ENCODE measurements around the gene FAM210A. TPM values are rescaled to one million over a fixed set of nuclear protein-coding genes. Genes with fewer than 3 reads are reported as not detected.

FAM210A gene
- total RNA-seq, 1 experiment from 2014 or later = 29.3 TPM

GRCh38 chr18:13624563-13625237 is 101.7 kb downstream of the FAM210A start:
- intact Hi-C loops (cut with micrococcal nuclease; ENCODE audit: unreplicated experiment) = no loop called here
- CTCF ChIA-PET = no interaction called here
- H3K27me3 ChIP-seq (ENCODE audit: insufficient read depth, low read depth) = peaks cover 82% of the 10 kb centered on the region

GRCh38 chr18:13623871-13624270 is 102.5 kb downstream of the FAM210A start:
- no peaks in the 10 kb centered on the region for H3K36me3 ChIP-seq (ENCODE audit: low read depth)
- H3K9me2 ChIP-seq (ENCODE audit: insufficient read depth) = no peaks in the 10 kb centered on the region
- H3K79me2 ChIP-seq (ENCODE audit: low read depth) = no peaks in the 10 kb centered on the region
- H3K4me2 ChIP-seq = no peak overlapping the region
- DNase-seq = no peak
- H3K27ac ChIP-seq = no peak overlapping the region
- no peaks in the 10 kb centered on the region for H4K20me1 ChIP-seq (ENCODE audit: insufficient read depth)
- no TSS peak for BruUV-seq (replicated peaks)
- intact Hi-C loops (cut with micrococcal nuclease; ENCODE audit: unreplicated experiment) = no loop called here
- no peaks in the 10 kb centered on the region for H3K4me1 ChIP-seq (replicated peaks; ENCODE audit: insufficient read depth)
- no peaks in the 10 kb centered on the region for H3F3A ChIP-seq (ENCODE audit: insufficient read depth, low read depth)
- no peak overlapping the region for H2AFZ ChIP-seq
- H3K4me3 ChIP-seq = no peak overlapping the region
- H3K9me3 ChIP-seq (ENCODE audit: insufficient read depth, low read depth) = no peaks in the 10 kb centered on the region
- TF ChIP-seq EZH2 (IDR thresholded peaks at IDR 0.05; ENCODE audit: low read depth) = no peak
- no peak for TF ChIP-seq CTCF (conservative IDR thresholded peaks at IDR 0.05)
- H3K27me3 ChIP-seq (ENCODE audit: insufficient read depth, low read depth) = peaks cover 82% of the 10 kb centered on the region
- POLR2A ChIA-PET (ENCODE audit: unreplicated experiment) = no interaction called here
- CTCF ChIA-PET = no interaction called here

More at GRCh38 chr18:13624563-13625237, 101.7 kb downstream of the FAM210A start:
- no peak overlapping the region for H3K4me2 ChIP-seq
- no peaks in the 10 kb centered on the region for H3K36me3 ChIP-seq (ENCODE audit: low read depth)
- no peak overlapping the region for H2AFZ ChIP-seq
- DNase-seq = no peak
- BruUV-seq (replicated peaks) = no TSS peak
- H3K4me3 ChIP-seq = no peak overlapping the region
- no peaks in the 10 kb centered on the region for H3K9me2 ChIP-seq (ENCODE audit: insufficient read depth)
- POLR2A ChIA-PET (ENCODE audit: unreplicated experiment) = no interaction called here
- H3K4me1 ChIP-seq (replicated peaks; ENCODE audit: insufficient read depth) = no peaks in the 10 kb centered on the region
- no peaks in the 10 kb centered on the region for H3K9me3 ChIP-seq (ENCODE audit: insufficient read depth, low read depth)
- H3K79me2 ChIP-seq (ENCODE audit: low read depth) = no peaks in the 10 kb centered on the region
- H4K20me1 ChIP-seq (ENCODE audit: insufficient read depth) = no peaks in the 10 kb centered on the region
- no peak overlapping the region for H3K27ac ChIP-seq
- TF ChIP-seq EZH2 (IDR thresholded peaks at IDR 0.05; ENCODE audit: low read depth) (no peak), CTCF (conservative IDR thresholded peaks at IDR 0.05) (no peak)
- no peaks in the 10 kb centered on the region for H3F3A ChIP-seq (ENCODE audit: insufficient read depth, low read depth)

- H2AFZ ChIP-seq = no peak overlapping the region
- H3F3A ChIP-seq (ENCODE audit: insufficient read depth, low read depth) = no peaks in the 10 kb centered on the region
- POLR2A ChIA-PET (ENCODE audit: unreplicated experiment) = no interaction called here
- no peaks in the 10 kb centered on the region for H4K20me1 ChIP-seq (ENCODE audit: insufficient read depth)
- CTCF ChIA-PET = no interaction called here
- intact Hi-C loops (cut with micrococcal nuclease; ENCODE audit: unreplicated experiment) = no loop called here
- no peaks in the 10 kb centered on the region for H3K79me2 ChIP-seq (ENCODE audit: low read depth)
- H3K27ac ChIP-seq = no peak overlapping the region
- no peaks in the 10 kb centered on the region for H3K9me2 ChIP-seq (ENCODE audit: insufficient read depth)
- no TSS peak for BruUV-seq (replicated peaks)
- no peaks in the 10 kb centered on the region for H3K9me3 ChIP-seq (ENCODE audit: insufficient read depth, low read depth)
- no peak overlapping the region for H3K4me2 ChIP-seq
- TF ChIP-seq EZH2 (IDR thresholded peaks at IDR 0.05; ENCODE audit: low read depth) = no peak
- H3K36me3 ChIP-seq (ENCODE audit: low read depth) = no peaks in the 10 kb centered on the region
- no peaks in the 10 kb centered on the region for H3K4me1 ChIP-seq (replicated peaks; ENCODE audit: insufficient read depth)
- H3K27me3 ChIP-seq (ENCODE audit: insufficient read depth, low read depth) = peaks cover 82% of the 10 kb centered on the region
- no peak overlapping the region for H3K4me3 ChIP-seq
- no peak for DNase-seq
Observed at GRCh38 chr18:13623348-13623747, 103.0 kb downstream of the FAM210A start.

- ChIA-PET POLR2A (ENCODE audit: unreplicated experiment) (no interaction called here), CTCF (no interaction called here)
- H3K4me3 ChIP-seq = no peak overlapping the region
- no peak overlapping the region for H2AFZ ChIP-seq
- no peaks in the 10 kb centered on the region for H3K79me2 ChIP-seq (ENCODE audit: low read depth)
- no peak overlapping the region for H3K27ac ChIP-seq
- peaks cover 87% of the 10 kb centered on the region for H3K27me3 ChIP-seq (ENCODE audit: insufficient read depth, low read depth)
- no peaks in the 10 kb centered on the region for H3K4me1 ChIP-seq (replicated peaks; ENCODE audit: insufficient read depth)
- BruUV-seq (replicated peaks) = no TSS peak
- intact Hi-C loops (cut with micrococcal nuclease; ENCODE audit: unreplicated experiment) = no loop called here
- no peaks in the 10 kb centered on the region for H3K9me3 ChIP-seq (ENCODE audit: insufficient read depth, low read depth)
- H4K20me1 ChIP-seq (ENCODE audit: insufficient read depth) = no peaks in the 10 kb centered on the region
- H3K4me2 ChIP-seq = no peak overlapping the region
- no peak for DNase-seq
- TF ChIP-seq EZH2 (IDR thresholded peaks at IDR 0.05; ENCODE audit: low read depth) (no peak), CTCF (conservative IDR thresholded peaks at IDR 0.05) (no peak)
- H3F3A ChIP-seq (ENCODE audit: insufficient read depth, low read depth) = no peaks in the 10 kb centered on the region
- H3K36me3 ChIP-seq (ENCODE audit: low read depth) = no peaks in the 10 kb centered on the region
- H3K9me2 ChIP-seq (ENCODE audit: insufficient read depth) = no peaks in the 10 kb centered on the region
Observed at GRCh38 chr18:13622751-13623150, 103.6 kb downstream of the FAM210A start.
